Right lobe of liver (tissue), 6 donors: ENCODE data around the gene PRDX4. TPM values are rescaled to one million over a fixed set of nuclear protein-coding genes. Genes with fewer than 3 reads are reported as not detected.

Source experiments
- ATAC-seq, 4 donors: fragments of 200-7000 bp; cut with Tn5 transposase; one replicate each; pipeline ENCODE4 v1.9.1; 2020; ENCODE audit warnings: mild to moderate bottlenecking in 4 of 4, moderate library complexity in 4 of 4
- DNase-seq, 3 donors: peaks; one replicate each; pipeline ENCODE4 v3.0.0-alpha.2; 2020
- H3K27ac ChIP-seq, 3 donors: fragments of 200-600 bp; one replicate each; pipeline ENCODE4 v1.8.0; 2022
- H3K27me3 ChIP-seq, 2 donors: fragments of 200-600 bp; one replicate each; pipeline ENCODE4 v1.8.0; 2022
- H3K36me3 ChIP-seq, 4 donors: fragments of 200-600 bp; sonication (generic) in 1 of 4; one replicate each; pipeline versions ENCODE4 v1.5.1 to v1.8.0; 2017 to 2022; ENCODE audit warnings: control low read depth in 1 of 4
- H3K4me1 ChIP-seq, 4 donors: fragments of 200-600 bp; sonication (generic) in 1 of 4; one replicate each; pipeline versions ENCODE4 v1.5.1 to v1.8.0; 2017 to 2022; ENCODE audit warnings: control low read depth in 1 of 4
- H3K4me3 ChIP-seq, 3 donors: fragments of 200-600 bp; one replicate each; pipeline ENCODE4 v1.8.0; 2022
- H3K9me3 ChIP-seq, 4 donors: fragments of 200-600 bp; sonication (generic) in 1 of 4; one replicate each; pipeline versions ENCODE4 v1.5.1 to v1.8.0; 2017 to 2022; ENCODE audit warnings: control low read depth in 1 of 4
- POLR2A ChIP-seq: fragments of 450-650 bp; IDR thresholded peaks from one replicate; pipeline ENCODE4 v1.6.1; 2017; ENCODE audit warnings: antibody characterized with exemption, mild to moderate bottlenecking
- WGBS: methylation state at CpG from one replicate; pipeline ENCODE4 v1.1.6; 2018; ENCODE audit warnings: low coverage, low lambda C conversion rate; ENCODE audit not compliant: insufficient coverage; ENCODE audit errors: missing lambda C conversion rate; 5-methylcytosine and 5-hydroxymethylcytosine counted together
- intact Hi-C, 2 donors: fragments of 100-400 bp; cut with DNase I; formaldehyde crosslinking; loops; one replicate each; pipeline versions ENCODE4 v1.11.2 to v1.14.1; 2022
- total RNA-seq, 6 experiments: library from RNA; depleted of rRNA in 2 of 6; stranded (reverse); fragments of >200 nt in 2 of 6; fragmentation: NEBNext Ultra II Directional in 3 of 6; extraction: Animal tissue kit (Norgen Biotek cat#: 25700) in 3 of 6; gene quantifications; one replicate each; pipeline versions ENCODE4 v1.1.0 to v1.2.4, GENCODE V29; 2016 to 2023
- TF ChIP-seq, protein P1 (sequence below), 4 donors: fragments of 200-600 bp in 3 of 4; fragments of 450-650 bp in 1 of 4; IDR thresholded peaks; one replicate each; pipeline versions ENCODE4 v1.5.1 to v1.8.0; 2016 to 2022; ENCODE audit warnings: antibody characterized with exemption in 4 of 4, mild to moderate bottlenecking in 2 of 4
- donor health status: DM: no; HTN: yes; CAD: no.
- donor health status: DM: no; HTN: no; CAD: no.
- donor health status: DM: no; HTN: no; CAD: no.
- donor health status: DM: no; HTN: yes; CAD: no.
- donor health status: DM: no; HTN: yes; CAD: no.

The PRDX4 gene
- total RNA-seq, 6 experiments from 2014 or later = 120 to 345 (median 198) TPM

DNA sequence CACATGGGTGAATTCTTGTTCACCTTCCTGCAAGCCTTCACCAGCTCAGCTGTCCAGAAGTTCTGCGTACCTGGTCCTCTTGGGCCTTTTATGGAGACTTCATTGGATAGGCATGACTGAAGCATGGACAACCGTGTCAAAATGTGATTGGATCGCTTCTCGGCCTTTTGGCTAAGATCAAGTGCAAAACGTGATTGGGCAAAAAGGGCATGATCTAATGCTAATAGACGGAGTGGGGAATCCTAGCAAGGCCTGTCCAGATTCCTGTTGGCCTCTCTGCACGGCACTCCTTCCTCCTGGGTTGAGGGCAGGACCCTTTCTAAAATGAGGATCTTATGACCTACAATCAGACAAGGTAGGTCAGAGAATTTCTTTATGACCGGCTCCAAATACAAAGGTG lies 24.9 kb downstream of the PRDX4 start:
- no peaks in the 10 kb centered on the region for H3K4me1 ChIP-seq
- H3K27me3 ChIP-seq = no peaks in the 10 kb centered on the region
- DNase-seq (no peak), ATAC-seq (no peak)
- intact Hi-C loops = loop anchor here in 1 of 2 donors (10.0 kb wide), 1 partner anchor 213 kb away; the partner anchor contains the start of genes APOO and CXorf58
- no peak overlapping the region for H3K4me3 ChIP-seq
- H3K36me3 ChIP-seq = no peaks in the 10 kb centered on the region
- no peaks in the 10 kb centered on the region for H3K9me3 ChIP-seq
- TF ChIP-seq, protein P1, sequence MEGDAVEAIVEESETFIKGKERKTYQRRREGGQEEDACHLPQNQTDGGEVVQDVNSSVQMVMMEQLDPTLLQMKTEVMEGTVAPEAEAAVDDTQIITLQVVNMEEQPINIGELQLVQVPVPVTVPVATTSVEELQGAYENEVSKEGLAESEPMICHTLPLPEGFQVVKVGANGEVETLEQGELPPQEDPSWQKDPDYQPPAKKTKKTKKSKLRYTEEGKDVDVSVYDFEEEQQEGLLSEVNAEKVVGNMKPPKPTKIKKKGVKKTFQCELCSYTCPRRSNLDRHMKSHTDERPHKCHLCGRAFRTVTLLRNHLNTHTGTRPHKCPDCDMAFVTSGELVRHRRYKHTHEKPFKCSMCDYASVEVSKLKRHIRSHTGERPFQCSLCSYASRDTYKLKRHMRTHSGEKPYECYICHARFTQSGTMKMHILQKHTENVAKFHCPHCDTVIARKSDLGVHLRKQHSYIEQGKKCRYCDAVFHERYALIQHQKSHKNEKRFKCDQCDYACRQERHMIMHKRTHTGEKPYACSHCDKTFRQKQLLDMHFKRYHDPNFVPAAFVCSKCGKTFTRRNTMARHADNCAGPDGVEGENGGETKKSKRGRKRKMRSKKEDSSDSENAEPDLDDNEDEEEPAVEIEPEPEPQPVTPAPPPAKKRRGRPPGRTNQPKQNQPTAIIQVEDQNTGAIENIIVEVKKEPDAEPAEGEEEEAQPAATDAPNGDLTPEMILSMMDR (IDR thresholded peaks at IDR 0.05) = no peak
- no peak for TF ChIP-seq POLR2A
- 72% methylated on average over 7 of the region's 8 CpGs for WGBS
- no peak overlapping the region for H3K27ac ChIP-seq

GRCh38 chrX:23694606-23695005 lies 27.3 kb downstream of the PRDX4 start:
- H3K27me3 ChIP-seq = no peaks in the 10 kb centered on the region
- WGBS = 1% methylated on average over 8 of the region's 8 CpGs
- TF ChIP-seq, protein P1 (IDR thresholded peaks at IDR 0.05) = peak; percentile 33 to 59 (median 52)
- no peak for TF ChIP-seq POLR2A
- ATAC-seq = peak; percentile 79 to 91 (median 88)
- intact Hi-C loops = loop anchor here in 1 of 2 donors (10.0 kb wide), 1 partner anchor 210 kb away; the partner anchor contains the start of genes APOO and CXorf58
- peak; percentile 56 to 60 (median 58) for DNase-seq
- no peaks in the 10 kb centered on the region for H3K9me3 ChIP-seq
- H3K27ac ChIP-seq = no peak overlapping the region
- no peaks in the 10 kb centered on the region for H3K36me3 ChIP-seq
- no peaks in the 10 kb centered on the region for H3K4me1 ChIP-seq
- no peak overlapping the region for H3K4me3 ChIP-seq

GRCh38 chrX:23699636-23700194 lies 32.4 kb downstream of the PRDX4 start:
- Histone ChIP-seq H3K4me3 (no peak overlapping the region), H3K27ac (no peak overlapping the region), H3K9me3 (no peaks in the 10 kb centered on the region), H3K27me3 (no peaks in the 10 kb centered on the region), H3K36me3 (peaks cover 0 to 15% (median 0%) of the 10 kb centered on the region in 4 donors), H3K4me1 (no peaks in the 10 kb centered on the region)
- TF ChIP-seq, protein P1 (IDR thresholded peaks at IDR 0.05) = no peak
- no peak for TF ChIP-seq POLR2A
- peak in 3 of 4 donors; percentile 27 to 52 (median 32) for ATAC-seq
- 56% methylated on average over 14 of the region's 16 CpGs for WGBS
- intact Hi-C loops = loop anchor here in 1 of 2 donors (10.0 kb wide), 1 partner anchor 205 kb away; the partner anchor contains the start of genes APOO and CXorf58
- DNase-seq = no peak

DNA sequence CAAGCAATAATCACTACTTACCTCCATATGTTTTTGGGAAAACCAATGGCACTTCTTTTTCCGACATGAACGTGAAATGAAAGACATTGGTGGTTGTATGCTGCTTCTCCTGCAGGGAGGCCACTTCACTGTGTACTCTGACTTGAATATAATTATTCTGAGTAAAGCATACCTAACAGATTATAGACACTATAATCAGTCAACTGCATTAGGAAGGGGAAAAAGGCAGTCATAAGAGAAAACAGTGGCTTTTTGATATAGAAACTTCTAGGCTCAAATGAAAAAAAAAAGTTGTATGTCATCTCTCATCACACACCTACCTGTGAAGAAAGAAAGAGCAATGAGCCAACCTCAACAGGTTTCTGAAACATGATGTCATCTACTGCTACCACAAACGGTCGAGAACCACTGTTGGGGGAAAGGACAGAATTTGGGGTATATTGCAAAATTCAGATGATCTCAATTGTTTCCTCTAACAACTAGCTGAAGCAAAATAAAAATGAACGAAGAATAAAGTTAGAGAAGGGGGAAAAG lies 37.4 kb downstream of the PRDX4 start:
- TF ChIP-seq POLR2A = no peak
- TF ChIP-seq, protein P1 (IDR thresholded peaks at IDR 0.05) = no peak

More for the DNA sequence above, 37.4 kb downstream of the PRDX4 start:
- no peak overlapping the region for H3K27ac ChIP-seq
- no peak for DNase-seq
- no peaks in the 10 kb centered on the region for H3K9me3 ChIP-seq
- intact Hi-C loops = no loop called here
- no peaks in the 10 kb centered on the region for H3K27me3 ChIP-seq
- H3K4me3 ChIP-seq = no peak overlapping the region
- 77% methylated on average over 5 of the region's 5 CpGs for WGBS
- ATAC-seq = no peak
- H3K36me3 ChIP-seq = peaks cover 0 to 27% (median 0%) of the 10 kb centered on the region in 4 donors
- no peaks in the 10 kb centered on the region for H3K4me1 ChIP-seq
